CD4-positive, alpha-beta T cell (primary cell): Measurements from ENCODE around the gene TEX53. TPM values are rescaled to one million over a fixed set of nuclear protein-coding genes. Genes with fewer than 3 reads are reported as not detected.

Experiments
- ATAC-seq: fragments of 200-7000 bp; cut with Tn5 transposase; one replicate; pipeline ENCODE4 v1.10.0; 2022; ENCODE audit warnings: mild to moderate bottlenecking; ENCODE audit not compliant: poor library complexity
- CTCF ChIA-PET: fragments of 350-600 bp; sonication (Branson Sonifier 250); formaldehyde crosslinking; loops from one replicate; lab custom pipeline; 2021; ENCODE audit warnings: antibody characterized with exemption, inconsistent platforms; lab: Charles Lee
- POLR2A ChIA-PET: fragments of 350-600 bp; sonication (Branson Sonifier 250); formaldehyde crosslinking; loops from one replicate; lab custom pipeline; 2021; ENCODE audit warnings: antibody characterized with exemption, inconsistent platforms; lab: Charles Lee
- DNase-seq, 14 experiments: peaks; one replicate each; pipeline ENCODE4 v3.0.0-alpha.2; 2013 to 2020; ENCODE audit warnings: mixed read lengths in 2 of 14
- H3K27ac ChIP-seq, 2 donors: one replicate each; pipeline versions ENCODE4 v1.5.1 to v1.7.0; 2013; ENCODE audit warnings: low read length in 2 of 2, low read depth in 1 of 2, mild to moderate bottlenecking in 1 of 2
- H3K27me3 ChIP-seq, 2 experiments: 1 replicate in 1 of 2; 2 replicates in 1 of 2; pipeline versions ENCODE4 v1.6.1 to v1.7.0; 2013; ENCODE audit warnings: low read length in 2 of 2, control low read depth in 1 of 2, mild to moderate bottlenecking in 1 of 2, moderate library complexity in 1 of 2; ENCODE audit not compliant: insufficient read depth in 2 of 2, control insufficient read depth in 1 of 2
- H3K36me3 ChIP-seq: one replicate; pipeline ENCODE4 v1.6.1; 2013; ENCODE audit warnings: low read length, control low read depth; ENCODE audit not compliant: insufficient read depth
- H3K4me1 ChIP-seq: one replicate; pipeline ENCODE4 v1.6.1; 2013; ENCODE audit warnings: low read length, control low read depth; ENCODE audit not compliant: insufficient read depth
- H3K4me3 ChIP-seq: one replicate; pipeline ENCODE4 v1.5.1; 2013; ENCODE audit warnings: mild to moderate bottlenecking, low read length, moderate library complexity
- H3K9me3 ChIP-seq, 2 experiments: 1 replicate in 1 of 2; 2 replicates in 1 of 2; pipeline versions ENCODE4 v1.6.1 to v1.7.0; 2013; ENCODE audit warnings: low read length in 2 of 2, mild to moderate bottlenecking in 2 of 2, control low read depth in 1 of 2, moderate library complexity in 1 of 2; ENCODE audit not compliant: control insufficient read depth in 1 of 2, insufficient read depth in 1 of 2
- H3K27ac Mint-ChIP-seq: one replicate; pipeline ENCODE4 v1.8.0; 2020; ENCODE audit warnings: mixed read lengths
- H3K27me3 Mint-ChIP-seq: one replicate; pipeline ENCODE4 v1.8.0; 2021; ENCODE audit warnings: mixed read lengths
- H3K36me3 Mint-ChIP-seq: one replicate; pipeline ENCODE4 v1.8.0; 2021; ENCODE audit warnings: low read depth, mixed read lengths
- H3K4me1 Mint-ChIP-seq: one replicate; pipeline ENCODE4 v1.8.0; 2021; ENCODE audit warnings: low read depth, mixed read lengths
- H3K4me3 Mint-ChIP-seq: one replicate; pipeline ENCODE4 v1.8.0; 2020; ENCODE audit warnings: mild to moderate bottlenecking, mixed read lengths
- H3K9me3 Mint-ChIP-seq: one replicate; pipeline ENCODE4 v1.8.0; 2020; ENCODE audit warnings: mixed read lengths
- intact Hi-C, 2 experiments: fragments of 100-400 bp; cut with DNase I in 1 of 2; cut with micrococcal nuclease in 1 of 2; formaldehyde crosslinking; loops; one replicate each; pipeline versions ENCODE4 v1.15.1 to v1.9.0; 2023 to 2025; cut with DNase I, micrococcal nuclease
- total RNA-seq, 174 experiments: library from RNA in 2 of 174; stranded (reverse) in 2 of 174; gene quantifications; one replicate each; pipeline ENCODE4 v1.2.3 and lab custom pipeline; 2021 to 2026
- TF ChIP-seq, protein P1 (sequence below): fragments of 200-600 bp; IDR thresholded peaks from one replicate; pipeline ENCODE4 v1.8.0; 2022; ENCODE audit warnings: antibody characterized with exemption, mild to moderate bottlenecking

Gene TEX53
- total RNA-seq, 2 experiments from 2014 or later: not detected

DNA sequence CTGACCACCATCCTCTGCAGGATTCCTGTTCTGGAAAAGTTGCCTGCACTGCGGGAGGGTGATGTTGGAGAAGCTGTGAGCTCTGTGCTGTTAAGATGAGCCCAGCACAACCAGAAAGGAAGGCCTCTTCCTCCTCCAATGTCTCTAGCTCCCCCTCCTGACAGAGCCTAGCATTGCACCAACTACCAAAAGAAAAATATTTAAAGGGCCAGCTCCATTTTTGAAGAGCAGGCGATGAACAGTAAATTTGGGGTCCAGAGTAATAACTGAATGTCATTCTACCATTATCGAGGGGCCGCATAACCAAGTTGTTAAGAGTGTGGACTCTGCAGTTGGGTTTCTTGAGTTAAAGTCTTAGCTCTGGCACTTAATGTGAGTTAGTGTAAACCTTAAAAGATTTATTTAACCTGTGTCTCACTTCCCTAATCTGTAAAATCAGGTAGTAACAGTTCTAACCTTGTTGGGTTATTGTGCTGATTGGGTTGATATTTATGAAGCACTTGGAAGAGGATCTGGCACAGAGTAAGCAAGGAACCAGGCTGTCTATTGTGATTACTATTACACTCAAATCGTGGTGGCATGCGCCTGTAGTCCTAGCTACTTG, 3.9 kb downstream of the TEX53 start:
- peaks cover 9% of the 10 kb centered on the region for H3K36me3 Mint-ChIP-seq
- no peak overlapping the region for H3K4me3 ChIP-seq

DNA sequence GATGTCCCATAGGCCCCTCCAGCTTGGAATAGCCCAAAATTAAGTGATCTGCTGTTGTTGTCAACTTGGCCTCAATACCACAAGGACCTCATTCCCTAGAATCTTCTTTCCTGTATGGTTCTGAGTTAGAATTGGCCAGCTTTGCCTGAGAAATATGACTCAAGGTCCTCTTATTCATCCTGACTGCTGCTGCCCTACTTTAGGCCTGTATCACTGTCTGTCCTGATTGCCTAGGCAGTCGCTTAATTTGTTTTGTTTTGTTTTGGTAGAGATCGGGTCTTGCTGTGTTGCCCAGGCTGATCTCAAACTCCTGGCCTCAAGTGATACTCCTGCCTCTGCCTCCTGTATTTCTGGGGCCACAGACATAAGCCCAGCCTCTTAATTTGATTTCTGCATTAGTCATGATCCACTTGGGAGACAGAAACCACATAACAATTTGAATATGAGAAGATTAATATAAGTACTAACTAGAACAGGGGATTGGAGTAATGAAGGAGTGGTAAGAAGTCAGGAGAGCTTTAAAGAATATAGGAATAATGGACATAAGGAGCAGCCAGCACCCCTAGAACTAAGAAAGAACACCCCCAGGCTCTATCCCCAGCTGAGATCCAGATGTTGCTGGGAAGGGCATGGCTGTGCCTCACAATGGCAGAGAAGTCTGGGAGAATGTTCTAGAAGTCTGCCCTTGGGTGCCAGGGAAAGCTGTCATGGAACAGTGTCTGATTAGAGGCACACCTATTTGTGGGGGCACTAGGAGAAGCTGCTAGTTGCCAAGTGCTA, 4.6 kb downstream of the TEX53 start:
- intact Hi-C loops: loop anchor here (1.0 to 5.0 kb wide), 9 partner anchors 41 to 314 kb away; partner anchors contain the start of genes TMEM268 (in 2 of the 2) and WHRN (in 1 of the 2)
- Mint-ChIP-seq H3K36me3 (peaks cover 16% of the 10 kb centered on the region), H3K4me3 (no peak overlapping the region), H3K27me3 (no peaks in the 10 kb centered on the region), H3K27ac (peak overlapping the region; percentile 30), H3K9me3 (no peaks in the 10 kb centered on the region), H3K4me1 (peaks cover 21% of the 10 kb centered on the region)
- DNase-seq: no peak
- TF ChIP-seq, protein P1, sequence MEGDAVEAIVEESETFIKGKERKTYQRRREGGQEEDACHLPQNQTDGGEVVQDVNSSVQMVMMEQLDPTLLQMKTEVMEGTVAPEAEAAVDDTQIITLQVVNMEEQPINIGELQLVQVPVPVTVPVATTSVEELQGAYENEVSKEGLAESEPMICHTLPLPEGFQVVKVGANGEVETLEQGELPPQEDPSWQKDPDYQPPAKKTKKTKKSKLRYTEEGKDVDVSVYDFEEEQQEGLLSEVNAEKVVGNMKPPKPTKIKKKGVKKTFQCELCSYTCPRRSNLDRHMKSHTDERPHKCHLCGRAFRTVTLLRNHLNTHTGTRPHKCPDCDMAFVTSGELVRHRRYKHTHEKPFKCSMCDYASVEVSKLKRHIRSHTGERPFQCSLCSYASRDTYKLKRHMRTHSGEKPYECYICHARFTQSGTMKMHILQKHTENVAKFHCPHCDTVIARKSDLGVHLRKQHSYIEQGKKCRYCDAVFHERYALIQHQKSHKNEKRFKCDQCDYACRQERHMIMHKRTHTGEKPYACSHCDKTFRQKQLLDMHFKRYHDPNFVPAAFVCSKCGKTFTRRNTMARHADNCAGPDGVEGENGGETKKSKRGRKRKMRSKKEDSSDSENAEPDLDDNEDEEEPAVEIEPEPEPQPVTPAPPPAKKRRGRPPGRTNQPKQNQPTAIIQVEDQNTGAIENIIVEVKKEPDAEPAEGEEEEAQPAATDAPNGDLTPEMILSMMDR: no peak
- CTCF ChIA-PET: interaction anchor here (0.5 to 4.5 kb wide), 40 partner anchors 11 to 367 kb away, joined by 3 to 76 read pairs (median 5); partner anchors contain the start of genes AKNA, ATP6V1G1, TEX48 and TMEM268
- H3K27me3 ChIP-seq: no peaks in the 10 kb centered on the region
- peak; percentile 43 for ATAC-seq
- H3K4me1 ChIP-seq: peaks cover 8% of the 10 kb centered on the region
- POLR2A ChIA-PET: interaction anchor here (0.7 to 3.9 kb wide), 23 partner anchors 9 to 312 kb away, joined by 3 to 56 read pairs (median 4); partner anchors contain the start of genes AKNA, ATP6V1G1 and TMEM268
- H3K27ac ChIP-seq: no peak overlapping the region
- no peaks in the 10 kb centered on the region for H3K9me3 ChIP-seq
- no peak overlapping the region for H3K4me3 ChIP-seq
- no peaks in the 10 kb centered on the region for H3K36me3 ChIP-seq

More for the DNA sequence above, 3.9 kb downstream of the TEX53 start:
- intact Hi-C loops: loop anchor here (1.0 to 5.0 kb wide), 9 partner anchors 41 to 314 kb away; partner anchors contain the start of genes TMEM268 (in 2 of the 2) and WHRN (in 1 of the 2)
- Mint-ChIP-seq H3K27ac (peak overlapping the region; percentile 30), H3K4me3 (no peak overlapping the region), H3K4me1 (peaks cover 21% of the 10 kb centered on the region), H3K9me3 (no peaks in the 10 kb centered on the region), H3K27me3 (no peaks in the 10 kb centered on the region)
- TF ChIP-seq, protein P1: peak; percentile 88
- H3K27me3 ChIP-seq: no peaks in the 10 kb centered on the region
- ATAC-seq: peak; percentile 99
- ChIA-PET POLR2A (interaction anchor here (0.7 to 3.9 kb wide), 23 partner anchors 9 to 313 kb away, joined by 3 to 56 read pairs (median 4); partner anchors contain the start of genes AKNA, ATP6V1G1 and TMEM268), CTCF (interaction anchor here (0.5 to 4.5 kb wide), 47 partner anchors 10 to 366 kb away, joined by 3 to 76 read pairs (median 4); partner anchors contain the start of genes AKNA, ATP6V1G1, TEX48 and TMEM268)
- H3K36me3 ChIP-seq: no peaks in the 10 kb centered on the region
- peaks cover 8% of the 10 kb centered on the region for H3K4me1 ChIP-seq
- no peak overlapping the region for H3K27ac ChIP-seq
- peak; percentile 59 to 89 (median 82) for DNase-seq
- no peaks in the 10 kb centered on the region for H3K9me3 ChIP-seq

DNA sequence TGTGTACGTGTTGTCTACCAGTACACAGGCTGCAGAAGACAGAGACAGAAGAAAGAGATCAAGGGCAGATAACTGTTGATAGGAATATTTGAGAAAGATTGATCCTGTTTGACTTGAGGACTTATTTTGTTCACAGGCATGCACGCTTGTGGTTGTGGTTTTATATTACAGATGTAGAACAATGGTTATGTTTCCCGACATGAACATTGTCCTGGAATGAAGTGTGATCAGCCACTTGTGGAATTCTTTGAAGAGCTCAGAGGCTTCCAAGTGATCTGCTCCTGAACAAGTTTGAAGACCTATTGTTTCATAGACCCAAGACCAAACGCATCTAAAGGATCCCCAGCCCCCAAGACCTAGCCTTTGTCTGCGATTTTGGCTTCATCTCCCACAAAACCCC, 13.7 kb downstream of the TEX53 start:
- intact Hi-C loops: no loop called here
- Mint-ChIP-seq H3K27ac (peak overlapping the region; percentile 9), H3K4me1 (no peaks in the 10 kb centered on the region), H3K36me3 (peaks cover 86% of the 10 kb centered on the region), H3K4me3 (no peak overlapping the region), H3K27me3 (no peaks in the 10 kb centered on the region), H3K9me3 (no peaks in the 10 kb centered on the region)
- no peaks in the 10 kb centered on the region for H3K27me3 ChIP-seq
- H3K27ac ChIP-seq: no peak overlapping the region
- no peak overlapping the region for H3K4me3 ChIP-seq
- POLR2A ChIA-PET: interaction anchor here (1.6 kb wide), 1 partner anchor 9 kb away, joined by 4 read pairs; no protein-coding TSS in a partner anchor
- ATAC-seq: no peak
- TF ChIP-seq, protein P1: no peak
- no peak for DNase-seq
- CTCF ChIA-PET: no interaction called here
- H3K9me3 ChIP-seq: no peaks in the 10 kb centered on the region
- no peaks in the 10 kb centered on the region for H3K4me1 ChIP-seq
- peaks cover 35% of the 10 kb centered on the region for H3K36me3 ChIP-seq
